ENCODE data around the gene DHRS9.

Gene DHRS9

GRCh38 chr2:169136885-169137534 lies 67.6 kb downstream of the DHRS9 start:
- no peaks in the 10 kb centered on the region for H3K36me3 ChIP-seq (ENCODE audit: control insufficient read depth in 2 of 2, insufficient read depth in 2 of 2, low read length in 2 of 2)

GRCh38 chr2:169137924-169138323 lies 68.6 kb downstream of the DHRS9 start:
- H3K4me1 ChIP-seq (ENCODE audit: control insufficient read depth, insufficient read depth, low read length): no peaks in the 10 kb centered on the region
- H3K27me3 ChIP-seq (ENCODE audit: control insufficient read depth in 1 of 2, insufficient read depth in 2 of 2, low read length in 2 of 2): no peaks in the 10 kb centered on the region
- H3K9ac ChIP-seq (ENCODE audit: low read length in 2 of 2): no peak overlapping the region
- H3K27ac ChIP-seq (ENCODE audit: low read length): no peak overlapping the region
- H3K9me3 ChIP-seq (ENCODE audit: control insufficient read depth in 2 of 2, low read length in 2 of 2): no peaks in the 10 kb centered on the region
- H3K36me3 ChIP-seq (ENCODE audit: control insufficient read depth in 2 of 2, insufficient read depth in 2 of 2, low read length in 2 of 2): no peaks in the 10 kb centered on the region
- no peak overlapping the region for H3K4me3 ChIP-seq (ENCODE audit: low read length in 2 of 2)

More at GRCh38 chr2:169136885-169137534, 67.6 kb downstream of the DHRS9 start:
- no peak overlapping the region for H3K27ac ChIP-seq (ENCODE audit: low read length)
- H3K9me3 ChIP-seq (ENCODE audit: control insufficient read depth in 2 of 2, low read length in 2 of 2): no peaks in the 10 kb centered on the region
- H3K4me3 ChIP-seq (ENCODE audit: low read length in 2 of 2): no peak overlapping the region
- no peak overlapping the region for H3K9ac ChIP-seq (ENCODE audit: low read length in 2 of 2)
- no peaks in the 10 kb centered on the region for H3K4me1 ChIP-seq (ENCODE audit: control insufficient read depth, insufficient read depth, low read length)
- H3K27me3 ChIP-seq (ENCODE audit: control insufficient read depth in 1 of 2, insufficient read depth in 2 of 2, low read length in 2 of 2): no peaks in the 10 kb centered on the region

GRCh38 chr2:169139145-169139544 lies 69.8 kb downstream of the DHRS9 start:
- Histone ChIP-seq H3K27me3 (ENCODE audit: control insufficient read depth in 1 of 2, insufficient read depth in 2 of 2, low read length in 2 of 2) (no peaks in the 10 kb centered on the region), H3K9ac (ENCODE audit: low read length in 2 of 2) (no peak overlapping the region), H3K27ac (ENCODE audit: low read length) (no peak overlapping the region), H3K4me3 (ENCODE audit: low read length in 2 of 2) (no peak overlapping the region), H3K9me3 (ENCODE audit: control insufficient read depth in 2 of 2, low read length in 2 of 2) (no peaks in the 10 kb centered on the region), H3K36me3 (ENCODE audit: control insufficient read depth in 2 of 2, insufficient read depth in 2 of 2, low read length in 2 of 2) (no peaks in the 10 kb centered on the region), H3K4me1 (ENCODE audit: control insufficient read depth, insufficient read depth, low read length) (no peaks in the 10 kb centered on the region)

GRCh38 chr2:169139993-169140767 lies 70.8 kb downstream of the DHRS9 start:
- no peak overlapping the region for H3K4me3 ChIP-seq (ENCODE audit: low read length in 2 of 2)
- H3K27me3 ChIP-seq (ENCODE audit: control insufficient read depth in 1 of 2, insufficient read depth in 2 of 2, low read length in 2 of 2): no peaks in the 10 kb centered on the region
- no peak overlapping the region for H3K9ac ChIP-seq (ENCODE audit: low read length in 2 of 2)
- no peaks in the 10 kb centered on the region for H3K36me3 ChIP-seq (ENCODE audit: control insufficient read depth in 2 of 2, insufficient read depth in 2 of 2, low read length in 2 of 2)
- H3K27ac ChIP-seq (ENCODE audit: low read length): no peak overlapping the region
- no peaks in the 10 kb centered on the region for H3K9me3 ChIP-seq (ENCODE audit: control insufficient read depth in 2 of 2, low read length in 2 of 2)
- no peaks in the 10 kb centered on the region for H3K4me1 ChIP-seq (ENCODE audit: control insufficient read depth, insufficient read depth, low read length)

- H3K9ac ChIP-seq (ENCODE audit: low read length in 2 of 2): no peak overlapping the region
- H3K4me3 ChIP-seq (ENCODE audit: low read length in 2 of 2): no peak overlapping the region
- no peaks in the 10 kb centered on the region for H3K9me3 ChIP-seq (ENCODE audit: control insufficient read depth in 2 of 2, low read length in 2 of 2)
- H3K36me3 ChIP-seq (ENCODE audit: control insufficient read depth in 2 of 2, insufficient read depth in 2 of 2, low read length in 2 of 2): no peaks in the 10 kb centered on the region
- H3K27me3 ChIP-seq (ENCODE audit: control insufficient read depth in 1 of 2, insufficient read depth in 2 of 2, low read length in 2 of 2): no peaks in the 10 kb centered on the region
- no peaks in the 10 kb centered on the region for H3K4me1 ChIP-seq (ENCODE audit: control insufficient read depth, insufficient read depth, low read length)
- H3K27ac ChIP-seq (ENCODE audit: low read length): no peak overlapping the region
Observed at GRCh38 chr2:169141713-169142352, 72.5 kb downstream of the DHRS9 start.

- Histone ChIP-seq H3K9ac (ENCODE audit: low read length in 2 of 2) (no peak overlapping the region), H3K4me3 (ENCODE audit: low read length in 2 of 2) (no peak overlapping the region), H3K4me1 (ENCODE audit: control insufficient read depth, insufficient read depth, low read length) (no peaks in the 10 kb centered on the region), H3K27ac (ENCODE audit: low read length) (no peak overlapping the region), H3K27me3 (ENCODE audit: control insufficient read depth in 1 of 2, insufficient read depth in 2 of 2, low read length in 2 of 2) (no peaks in the 10 kb centered on the region), H3K9me3 (ENCODE audit: control insufficient read depth in 2 of 2, low read length in 2 of 2) (no peaks in the 10 kb centered on the region), H3K36me3 (ENCODE audit: control insufficient read depth in 2 of 2, insufficient read depth in 2 of 2, low read length in 2 of 2) (no peaks in the 10 kb centered on the region)
Observed at GRCh38 chr2:169143998-169144397, 74.6 kb downstream of the DHRS9 start.

All from stomach smooth muscle (tissue), 2 donors.